HG02981 (cell line): ENCODE data around the gene CHAD.
A peak's percentile ranks its signal among the peaks of the same experiment; 100 is the strongest.

Experiments
- ATAC-seq: cut with Tn5 transposase; IDR thresholded peaks from one replicate; pipeline ENCODE4 v1.9.1; 2021; ENCODE audit warnings: mild to moderate bottlenecking, moderate library complexity; ENCODE audit not compliant: unreplicated experiment

The CHAD gene, protein sequence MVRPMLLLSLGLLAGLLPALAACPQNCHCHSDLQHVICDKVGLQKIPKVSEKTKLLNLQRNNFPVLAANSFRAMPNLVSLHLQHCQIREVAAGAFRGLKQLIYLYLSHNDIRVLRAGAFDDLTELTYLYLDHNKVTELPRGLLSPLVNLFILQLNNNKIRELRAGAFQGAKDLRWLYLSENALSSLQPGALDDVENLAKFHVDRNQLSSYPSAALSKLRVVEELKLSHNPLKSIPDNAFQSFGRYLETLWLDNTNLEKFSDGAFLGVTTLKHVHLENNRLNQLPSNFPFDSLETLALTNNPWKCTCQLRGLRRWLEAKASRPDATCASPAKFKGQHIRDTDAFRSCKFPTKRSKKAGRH

DNA sequence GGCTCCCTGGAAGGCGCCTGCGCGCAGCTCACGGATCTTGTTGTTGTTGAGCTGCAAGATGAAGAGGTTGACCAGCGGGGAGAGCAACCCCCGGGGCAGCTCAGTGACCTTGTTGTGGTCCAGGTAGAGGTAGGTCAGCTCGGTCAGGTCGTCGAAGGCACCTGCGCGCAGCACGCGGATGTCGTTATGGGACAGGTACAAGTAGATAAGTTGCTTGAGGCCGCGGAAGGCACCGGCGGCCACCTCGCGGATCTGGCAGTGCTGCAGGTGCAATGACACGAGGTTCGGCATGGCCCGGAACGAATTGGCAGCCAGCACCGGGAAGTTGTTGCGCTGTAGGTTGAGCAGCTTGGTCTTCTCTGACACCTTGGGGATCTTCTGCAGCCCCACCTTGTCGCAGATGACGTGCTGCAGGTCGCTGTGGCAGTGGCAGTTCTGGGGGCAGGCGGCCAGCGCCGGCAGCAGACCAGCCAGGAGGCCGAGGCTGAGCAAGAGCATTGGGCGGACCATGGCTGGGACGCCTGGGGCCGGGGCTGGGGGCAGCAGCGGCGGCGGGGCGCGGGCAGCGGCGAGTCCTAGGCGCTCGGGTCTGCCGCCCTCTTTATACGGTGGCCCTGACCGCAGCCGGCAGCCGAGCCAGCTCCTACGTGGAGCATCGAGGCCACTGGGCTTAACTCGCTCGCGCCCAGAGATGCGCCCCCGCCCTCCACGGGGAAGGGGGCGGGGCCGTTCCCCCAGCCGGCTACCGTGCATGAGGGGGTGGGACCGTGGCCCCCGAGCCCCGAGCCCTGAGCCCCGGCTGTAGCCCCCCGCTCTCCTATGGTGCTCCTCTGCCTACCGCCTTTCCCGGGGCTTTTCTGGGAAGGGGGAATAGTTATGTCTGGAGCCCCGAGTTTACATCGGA lies at the start of gene CHAD:
Gene CHAD, minus strand, starts transcription at position 577 of the 904 bp plus-strand sequence. Its CDS starts 67 bp downstream, at position 510.
- no peak for ATAC-seq

- ATAC-seq = no peak
These were observed 49.1 kb upstream of the CHAD start for GRCh38 chr17:50517504-50518383.

- ATAC-seq = no peak
These were observed 48.3 kb upstream of the CHAD start for GRCh38 chr17:50517011-50517410.

DNA sequence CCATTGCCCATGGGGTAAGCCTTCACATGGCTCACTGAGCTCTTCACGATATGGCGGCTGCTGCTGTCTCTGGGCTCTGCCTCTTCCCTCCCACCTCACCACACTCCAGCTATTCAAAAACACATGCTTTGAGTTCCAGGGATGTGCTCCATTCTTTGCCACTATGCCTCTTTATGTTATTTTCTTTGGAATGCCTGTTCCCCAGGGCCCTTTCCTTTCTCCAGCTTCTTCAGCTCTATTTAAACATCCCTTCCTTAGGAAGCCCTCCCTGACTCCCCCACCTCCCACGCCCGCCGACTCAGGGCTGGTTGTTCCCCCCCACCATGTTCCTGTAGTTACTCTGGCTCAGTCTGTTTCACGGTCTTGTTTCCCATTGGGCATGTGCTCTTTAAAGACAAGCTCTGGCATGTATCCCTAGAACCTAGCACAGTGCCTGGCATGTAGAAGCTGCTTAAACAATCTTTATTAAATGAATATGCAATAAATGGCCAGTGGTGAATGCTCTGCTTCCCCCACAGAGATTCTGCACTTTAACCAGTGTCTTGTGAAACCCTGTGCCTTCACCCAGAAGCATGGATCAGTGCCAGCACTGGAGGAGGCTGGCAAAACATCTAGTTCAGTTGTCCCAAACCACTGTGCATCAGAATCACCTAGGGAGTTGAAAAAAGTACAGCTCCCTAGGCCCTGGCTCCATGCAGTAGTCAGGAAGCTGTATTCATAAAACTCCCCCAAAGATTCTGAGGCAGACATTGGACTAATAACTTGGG lies 46.4 kb upstream of the CHAD start:
- ATAC-seq = no peak

DNA sequence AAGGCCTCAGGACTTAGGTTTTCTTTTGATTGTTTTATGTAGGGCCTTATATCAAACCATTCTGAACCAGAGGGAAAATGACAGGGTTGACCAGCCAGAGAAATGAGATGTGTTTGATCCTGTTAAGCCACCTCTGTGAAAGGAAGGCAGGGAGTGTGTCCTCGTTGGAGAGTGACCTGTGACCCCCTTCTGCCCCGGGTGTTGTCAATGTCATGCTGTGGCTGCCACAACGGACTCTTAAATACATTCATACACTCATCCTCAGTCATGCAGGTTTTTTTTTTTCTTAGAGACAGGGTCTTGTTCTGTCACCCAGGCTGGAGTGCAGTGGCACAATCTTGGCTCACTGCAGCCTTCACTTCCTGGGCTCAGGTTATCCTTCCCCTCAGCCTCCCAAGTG lies 45.7 kb upstream of the CHAD start:
- ATAC-seq = no peak

DNA sequence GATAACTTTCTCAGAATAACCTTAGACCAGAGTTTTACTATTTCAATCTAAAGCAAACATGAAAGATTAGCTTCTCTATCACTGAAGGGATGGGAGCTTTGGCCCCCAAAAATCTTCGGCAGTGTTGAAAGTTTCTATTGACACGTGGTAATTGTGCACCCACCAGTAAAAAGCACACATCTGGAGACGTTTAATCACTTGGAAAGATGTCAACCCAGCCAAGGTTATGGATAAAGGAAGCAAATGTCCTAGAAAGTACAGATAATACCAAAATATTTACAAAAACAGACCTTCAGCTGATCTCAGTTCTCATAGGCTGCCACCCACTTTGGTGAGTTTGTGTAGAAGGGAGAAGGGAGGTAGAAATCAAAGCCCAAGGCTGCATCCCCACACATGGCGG lies 44.8 kb upstream of the CHAD start:
- no peak for ATAC-seq

DNA sequence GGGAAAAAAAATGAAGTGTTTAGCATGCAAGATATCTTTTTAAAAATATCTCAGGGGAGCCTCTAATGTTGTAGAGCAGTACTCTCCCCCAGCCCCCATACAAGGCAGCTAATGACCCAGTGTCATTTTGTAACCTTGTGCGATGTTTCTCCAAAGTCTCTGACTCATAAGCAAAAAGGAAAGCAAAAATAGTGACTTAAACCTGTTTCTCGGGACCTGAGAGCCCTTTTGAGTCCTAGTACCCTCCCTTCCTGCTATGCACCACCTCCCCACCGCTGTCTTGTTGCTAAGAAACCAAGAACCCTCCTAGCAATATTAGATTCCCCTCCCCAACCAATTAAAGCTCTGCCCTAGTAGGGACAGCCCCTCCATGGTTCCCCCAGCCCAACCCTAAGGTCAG lies 42.4 kb upstream of the CHAD start:
- ATAC-seq = peak; percentile 88

GRCh38 chr17:50508573-50509460 lies 40.1 kb upstream of the CHAD start:
- no peak for ATAC-seq

- no peak for ATAC-seq
These were observed 39.3 kb upstream of the CHAD start, which contains the start of gene MYCBPAP for GRCh38 chr17:50507871-50508572. Gene MYCBPAP, plus strand, starts transcription at chr17:50508439. Its CDS starts 236 bp downstream, at chr17:50508675.

DNA sequence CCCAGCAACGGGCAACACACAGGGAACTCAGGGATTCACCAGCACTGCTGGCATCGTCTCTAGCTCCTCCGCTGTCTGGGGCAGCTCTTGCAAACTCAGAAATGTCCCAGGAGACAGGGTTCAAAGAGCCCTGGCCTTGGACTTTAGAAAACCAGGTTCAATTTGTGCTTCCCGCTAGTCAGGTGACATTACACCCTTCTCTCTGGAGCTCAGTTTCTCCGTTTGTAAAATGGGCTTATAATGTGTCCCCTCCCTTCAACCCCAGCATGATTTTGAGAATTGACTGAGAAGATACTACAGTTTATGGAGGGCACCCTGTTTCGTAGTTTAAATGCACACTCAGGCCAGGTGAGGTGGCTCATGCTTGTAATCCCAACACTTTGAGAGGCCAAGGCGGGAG lies 37.6 kb upstream of the CHAD start:
- no peak for ATAC-seq

- no peak for ATAC-seq
These were observed 37.0 kb upstream of the CHAD start for GRCh38 chr17:50505591-50506130.

DNA sequence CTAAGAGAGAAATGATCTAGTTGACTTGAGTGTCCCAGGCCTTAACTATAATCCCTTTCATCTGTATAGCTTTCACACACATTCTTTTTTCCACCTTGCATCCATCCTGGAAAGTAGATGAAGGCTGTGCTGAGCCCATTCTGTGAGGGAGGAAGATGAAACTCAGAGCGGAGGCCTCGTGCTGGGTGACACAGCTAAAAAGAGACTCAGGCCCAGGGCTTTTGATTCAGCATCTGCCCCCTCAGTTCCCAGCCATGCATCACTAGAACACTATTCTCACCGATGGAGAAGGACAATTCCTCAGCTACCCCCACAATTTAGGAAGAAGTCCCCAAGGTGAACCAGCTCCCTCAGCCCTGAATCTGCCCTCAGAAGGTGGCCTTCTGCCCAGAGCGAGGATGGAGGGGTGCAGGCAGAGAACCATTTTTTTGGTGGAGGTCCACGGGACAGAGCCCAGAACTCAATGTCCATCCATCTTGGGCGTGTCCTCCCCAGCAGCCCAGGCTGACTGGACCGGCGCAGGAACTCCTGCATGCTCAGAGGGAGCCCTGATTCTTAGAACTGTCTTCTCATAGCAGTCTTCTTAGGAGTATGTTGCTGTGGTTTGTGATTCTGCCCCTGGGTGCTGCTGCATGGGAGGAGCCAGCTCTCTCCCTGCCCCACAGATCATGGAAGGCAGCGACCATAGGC lies 33.8 kb upstream of the CHAD start:
- no peak for ATAC-seq

GRCh38 chr17:50501054-50501453 lies 32.4 kb upstream of the CHAD start:
- ATAC-seq = no peak

- ATAC-seq = no peak
These were observed 31.0 kb upstream of the CHAD start for GRCh38 chr17:50499721-50500120.

- ATAC-seq = no peak
These were observed 30.6 kb upstream of the CHAD start for GRCh38 chr17:50499270-50499669.

DNA sequence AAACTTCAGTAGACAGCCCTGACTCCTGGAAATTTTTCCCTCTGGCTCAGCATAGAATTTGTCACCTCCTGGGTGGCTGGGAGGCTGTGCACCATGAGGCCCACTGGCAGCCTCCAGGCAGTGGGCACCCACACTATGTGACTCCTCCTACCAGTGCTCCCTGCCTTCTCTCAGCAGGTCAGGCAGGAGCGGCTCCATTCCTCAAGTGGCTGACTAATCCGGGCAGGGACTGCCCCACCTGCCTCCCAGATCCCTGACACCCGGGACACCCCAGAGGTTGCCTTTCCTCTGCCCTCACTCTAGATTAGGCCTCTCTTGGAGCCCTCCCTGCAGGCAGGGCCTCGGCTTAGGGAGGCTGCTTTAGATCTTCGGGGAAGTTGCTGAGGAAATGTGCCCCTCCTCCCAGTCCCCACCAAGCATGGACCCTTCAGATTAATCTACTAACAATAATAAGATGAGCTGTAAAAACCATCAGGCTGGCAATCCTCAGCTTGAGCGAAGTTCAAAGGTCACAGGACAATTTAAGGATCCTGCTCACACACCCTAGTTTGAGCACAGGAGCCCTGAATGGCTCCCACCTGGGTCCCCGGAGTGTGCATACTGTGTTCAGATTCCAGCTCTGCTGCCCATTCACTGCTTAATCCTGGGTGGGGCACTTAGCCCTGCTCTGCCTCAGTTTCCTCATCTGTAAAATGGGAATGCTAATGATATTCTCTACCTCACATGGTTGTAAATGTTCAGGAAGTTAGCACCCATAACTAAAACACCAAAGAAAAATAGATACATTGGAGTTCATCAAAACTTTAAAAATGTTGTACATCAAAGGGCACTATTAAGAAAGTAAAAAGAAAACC lies 29.6 kb upstream of the CHAD start:
- ATAC-seq = no peak

DNA sequence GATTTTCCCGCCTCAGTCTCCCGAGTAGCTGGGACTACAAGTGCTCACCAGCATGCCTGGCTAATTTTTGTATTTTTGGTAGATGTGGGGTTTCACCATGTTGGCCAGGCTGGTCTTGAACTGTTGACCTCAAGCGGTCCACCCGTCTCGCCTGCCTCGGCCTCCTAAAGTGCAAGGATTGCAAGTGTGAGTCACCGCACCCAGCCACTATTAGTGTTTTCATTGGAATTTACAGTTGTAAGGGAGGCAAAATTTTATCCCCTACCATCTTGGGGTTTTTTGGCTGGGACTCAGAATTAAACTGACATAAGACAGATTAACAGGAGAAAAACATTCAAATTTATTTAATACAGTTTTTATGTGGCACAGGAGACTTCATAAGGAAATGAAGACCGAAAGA lies 27.2 kb upstream of the CHAD start:
- ATAC-seq = no peak
